ENCODE measurements around the gene GPRIN1. TPM values are rescaled to one million over a fixed set of nuclear protein-coding genes. Genes with fewer than 3 reads are reported as not detected.
"Not testable (repeated sequence)": the region's sequence is repeated elsewhere in the genome, so short reads cannot be mapped to it uniquely, and the experiment has no call there.

The GPRIN1 gene
- total RNA-seq, 1 donor from 2014 or later, result 3.0 TPM

DNA sequence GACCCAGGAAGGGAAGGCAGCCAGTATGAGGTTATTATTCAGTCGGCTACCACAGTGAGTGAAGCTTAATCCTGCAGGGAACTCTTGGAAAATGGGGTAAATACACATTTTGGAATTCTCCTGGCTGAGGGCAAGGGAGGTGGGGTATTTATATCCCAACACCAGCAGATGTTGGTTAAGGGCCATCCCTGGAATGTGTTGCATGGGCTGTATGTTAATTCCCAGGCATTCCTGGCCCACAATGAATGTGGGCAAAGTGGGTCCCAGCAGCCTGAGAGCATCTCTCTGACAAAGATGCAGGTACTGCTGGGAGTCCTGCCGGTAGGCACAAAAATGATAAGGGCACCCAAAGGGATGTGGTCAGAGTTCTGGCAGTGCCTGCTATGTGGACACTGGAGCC, 2.9 kb upstream of the GPRIN1 start:
- Mint-ChIP-seq H3K27me3 (ENCODE audit: low read depth) (peaks cover 57% of the 10 kb centered on the region), H3K4me1 (ENCODE audit: low read depth) (peaks cover 13% of the 10 kb centered on the region)
- intact Hi-C loops (cut with micrococcal nuclease), result loop anchor here (5.0 kb wide), 2 partner anchors 34 to 71 kb away; partner anchors contain the start of gene TSPAN17

DNA sequence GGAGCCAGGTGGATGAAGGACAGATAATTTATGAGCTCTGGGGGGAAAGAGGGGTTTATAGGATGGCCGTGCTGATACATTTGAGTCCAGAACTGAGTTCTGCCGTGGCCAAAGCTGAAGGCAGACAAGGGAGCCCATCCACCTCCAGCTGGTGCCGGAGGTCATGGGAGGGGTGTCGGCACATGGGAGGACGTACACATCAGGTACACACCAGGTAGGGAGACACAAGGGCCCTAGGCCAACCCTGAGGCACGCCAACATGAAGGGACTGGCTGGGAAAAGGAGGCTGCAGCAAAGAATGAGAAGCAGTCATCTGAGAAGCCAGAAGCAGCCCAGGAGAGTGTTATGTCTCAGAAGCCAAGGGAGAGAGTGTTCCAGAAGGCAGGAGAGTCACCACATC, 2.1 kb upstream of the GPRIN1 start:
- Mint-ChIP-seq H3K36me3 (ENCODE audit: low read depth) (no peaks in the 10 kb centered on the region), H3K4me3 (ENCODE audit: low read depth) (no peak overlapping the region)
- intact Hi-C loops (cut with micrococcal nuclease), result loop anchor here (5.0 kb wide), 2 partner anchors 35 to 70 kb away; partner anchors contain the start of gene TSPAN17

More for the DNA sequence above, 2.9 kb upstream of the GPRIN1 start:
- no peaks in the 10 kb centered on the region for H3K36me3 Mint-ChIP-seq (ENCODE audit: low read depth)
- no peak for DNase-seq (ENCODE audit: low spot score)
- no peak overlapping the region for H3K27ac Mint-ChIP-seq
- no peaks in the 10 kb centered on the region for H3K9me3 Mint-ChIP-seq
- H3K4me3 Mint-ChIP-seq (ENCODE audit: low read depth), result no peak overlapping the region

GRCh38 chr5:176611435-176611834, 1.5 kb upstream of the GPRIN1 start:
- Mint-ChIP-seq H3K27ac (no peak overlapping the region), H3K4me1 (ENCODE audit: low read depth) (peaks cover 13% of the 10 kb centered on the region), H3K4me3 (ENCODE audit: low read depth) (no peak overlapping the region), H3K36me3 (ENCODE audit: low read depth) (no peaks in the 10 kb centered on the region), H3K27me3 (ENCODE audit: low read depth) (peaks cover 44% of the 10 kb centered on the region), H3K9me3 (no peaks in the 10 kb centered on the region)
- intact Hi-C loops (cut with micrococcal nuclease), result loop anchor here (5.0 kb wide), 2 partner anchors 36 to 69 kb away; partner anchors contain the start of gene TSPAN17
- peak; percentile 51 for DNase-seq (ENCODE audit: low spot score)

More for the DNA sequence above, 2.1 kb upstream of the GPRIN1 start:
- H3K27ac Mint-ChIP-seq, result no peak overlapping the region
- no peak for DNase-seq (ENCODE audit: low spot score)
- H3K4me1 Mint-ChIP-seq (ENCODE audit: low read depth), result peaks cover 13% of the 10 kb centered on the region
- no peaks in the 10 kb centered on the region for H3K9me3 Mint-ChIP-seq
- peaks cover 50% of the 10 kb centered on the region for H3K27me3 Mint-ChIP-seq (ENCODE audit: low read depth)

DNA sequence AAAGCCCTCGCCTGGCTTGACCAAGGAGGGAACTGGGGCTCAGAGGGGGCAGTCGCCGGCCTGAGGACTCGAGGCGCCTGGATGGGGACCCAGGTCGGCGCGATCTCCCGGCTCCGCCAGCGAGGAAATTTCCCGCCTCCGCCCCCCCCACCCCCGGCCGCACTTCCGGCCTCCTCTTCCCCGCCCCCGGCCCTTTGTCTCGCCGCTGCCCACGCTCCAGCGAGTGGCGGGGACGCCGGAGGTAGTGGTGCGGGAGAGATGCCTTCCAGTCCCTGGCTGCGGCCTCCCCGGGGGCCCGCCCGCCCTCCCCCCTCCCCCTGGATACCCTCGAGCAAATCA, 448 bp upstream of the GPRIN1 start:
- no peak for DNase-seq (ENCODE audit: low spot score)
- no peaks in the 10 kb centered on the region for H3K9me3 Mint-ChIP-seq

DNA sequence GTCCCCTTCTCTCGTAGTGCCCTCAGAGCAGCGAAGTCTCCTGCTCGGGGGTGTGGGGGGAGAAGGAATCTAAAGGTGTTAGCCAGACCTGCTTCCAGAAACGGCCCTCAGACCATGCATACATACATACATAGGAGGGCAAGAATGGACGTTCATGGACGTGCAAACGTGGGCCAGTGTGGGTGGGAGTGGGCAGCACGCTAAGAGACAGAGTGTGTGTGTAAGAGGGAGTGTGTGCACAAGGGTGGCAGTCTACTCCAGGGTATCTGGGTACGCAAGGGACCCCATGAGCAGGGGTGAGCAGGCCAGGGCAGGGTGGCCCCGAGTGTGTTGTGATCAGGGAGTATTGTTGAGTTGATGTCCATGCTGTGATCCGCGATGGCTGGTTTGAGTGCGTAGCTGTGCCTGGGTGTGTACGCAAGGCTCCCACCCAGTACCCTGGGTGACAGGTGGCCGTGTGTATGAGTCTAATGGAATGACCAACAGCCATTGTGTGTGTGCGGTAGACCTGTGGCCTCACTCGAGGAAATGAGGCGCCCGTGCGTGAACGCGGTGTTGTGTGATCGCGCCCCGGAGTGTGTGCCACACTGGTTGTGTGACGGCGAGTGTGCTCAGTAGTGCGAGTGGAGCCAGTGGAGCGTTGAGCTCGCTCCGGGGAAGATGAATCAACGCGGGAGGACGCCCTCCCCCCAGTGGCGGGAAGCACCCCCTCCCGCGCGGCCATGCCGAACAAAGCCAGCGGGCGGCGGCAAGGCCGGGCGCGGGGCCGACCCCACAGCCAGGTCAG, 826 bp downstream of the GPRIN1 start:
- H3K27me3 Mint-ChIP-seq (ENCODE audit: low read depth), result peaks cover 32% of the 10 kb centered on the region
- peaks cover 13% of the 10 kb centered on the region for H3K4me1 Mint-ChIP-seq (ENCODE audit: low read depth)
- no peak for DNase-seq (ENCODE audit: low spot score)
- H3K36me3 Mint-ChIP-seq (ENCODE audit: low read depth), result no peaks in the 10 kb centered on the region
- peak overlapping the region; percentile 76 for H3K27ac Mint-ChIP-seq
- peak overlapping the region; percentile 92 for H3K4me3 Mint-ChIP-seq (ENCODE audit: low read depth)
- H3K9me3 Mint-ChIP-seq, result no peaks in the 10 kb centered on the region
- intact Hi-C loops (cut with micrococcal nuclease), result no loop called here

More for the DNA sequence above, 448 bp upstream of the GPRIN1 start:
- peaks cover 13% of the 10 kb centered on the region for H3K4me1 Mint-ChIP-seq (ENCODE audit: low read depth)
- H3K27me3 Mint-ChIP-seq (ENCODE audit: low read depth), result peaks cover 35% of the 10 kb centered on the region
- H3K4me3 Mint-ChIP-seq (ENCODE audit: low read depth), result peak overlapping the region; percentile 67
- no peaks in the 10 kb centered on the region for H3K36me3 Mint-ChIP-seq (ENCODE audit: low read depth)
- H3K27ac Mint-ChIP-seq, result no peak overlapping the region
- intact Hi-C loops (cut with micrococcal nuclease), result loop anchor here (5.0 kb wide), 2 partner anchors 37 to 68 kb away; partner anchors contain the start of gene TSPAN17

DNA sequence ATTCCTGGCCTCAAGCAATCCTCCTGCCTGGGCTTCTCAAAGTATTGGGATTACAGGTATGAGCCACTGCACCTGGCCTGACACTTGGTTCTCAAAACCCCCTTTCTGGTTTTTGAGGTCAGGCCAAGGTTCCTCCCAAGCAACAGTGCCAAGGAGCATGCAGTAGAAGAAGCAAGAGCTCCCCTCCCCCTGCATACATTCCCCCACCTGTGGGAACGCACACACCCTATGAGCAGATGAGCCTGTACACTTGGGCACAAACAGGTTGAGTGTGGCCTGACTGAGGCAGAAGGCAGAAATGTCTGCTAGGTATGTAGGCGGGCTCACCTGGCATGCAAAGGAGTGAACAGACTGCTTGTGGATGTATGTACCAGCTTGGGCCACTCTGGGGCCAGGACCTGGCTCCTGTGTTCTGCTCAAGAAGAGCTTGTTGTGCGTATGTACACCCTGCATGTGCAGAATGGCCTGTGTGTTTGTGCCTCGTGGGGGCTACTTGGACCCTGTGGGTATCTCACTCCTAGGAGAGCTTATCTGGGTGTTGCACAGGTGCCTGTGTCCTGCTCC, 1.7 kb downstream of the GPRIN1 start:
- no peak for DNase-seq (ENCODE audit: low spot score)
- intact Hi-C loops (cut with micrococcal nuclease), result no loop called here
- no peaks in the 10 kb centered on the region for H3K36me3 Mint-ChIP-seq (ENCODE audit: low read depth)
- peaks cover 33% of the 10 kb centered on the region for H3K27me3 Mint-ChIP-seq (ENCODE audit: low read depth)
- H3K4me3 Mint-ChIP-seq (ENCODE audit: low read depth), result peak overlapping the region; percentile 92
- no peak overlapping the region for H3K27ac Mint-ChIP-seq
- H3K4me1 Mint-ChIP-seq (ENCODE audit: low read depth), result peaks cover 13% of the 10 kb centered on the region
- H3K9me3 Mint-ChIP-seq, result no peaks in the 10 kb centered on the region

DNA sequence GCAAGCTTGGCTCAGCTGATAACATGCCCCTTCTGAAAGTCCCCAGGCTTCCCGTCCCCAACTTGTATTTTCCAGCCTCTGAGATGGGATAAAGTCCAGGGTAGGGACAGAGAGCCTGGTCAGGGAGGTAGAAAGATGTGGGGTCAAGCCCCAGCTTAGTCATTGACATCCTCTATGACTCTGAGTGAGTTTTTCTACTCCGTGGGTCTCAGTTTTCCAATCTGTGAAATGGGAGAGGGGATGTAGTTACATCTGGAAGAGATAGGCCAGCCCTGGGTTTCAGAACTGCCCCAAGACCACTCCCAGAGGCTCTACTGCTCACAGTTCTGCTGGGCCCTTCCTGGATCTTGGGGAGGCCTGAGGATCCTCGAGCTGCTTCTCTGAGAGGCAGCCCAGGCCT, 3.1 kb downstream of the GPRIN1 start:
- H3K4me1 Mint-ChIP-seq (ENCODE audit: low read depth), result peaks cover 13% of the 10 kb centered on the region
- intact Hi-C loops (cut with micrococcal nuclease), result no loop called here
- no peak overlapping the region for H3K4me3 Mint-ChIP-seq (ENCODE audit: low read depth)
- H3K27ac Mint-ChIP-seq, result no peak overlapping the region
- H3K9me3 Mint-ChIP-seq, result no peaks in the 10 kb centered on the region
- no peaks in the 10 kb centered on the region for H3K36me3 Mint-ChIP-seq (ENCODE audit: low read depth)
- no peak for DNase-seq (ENCODE audit: low spot score)
- peaks cover 35% of the 10 kb centered on the region for H3K27me3 Mint-ChIP-seq (ENCODE audit: low read depth)

GRCh38 chr5:176606032-176606431, 3.9 kb downstream of the GPRIN1 start:
- peaks cover 10% of the 10 kb centered on the region for H3K4me1 Mint-ChIP-seq (ENCODE audit: low read depth)
- H3K27me3 Mint-ChIP-seq (ENCODE audit: low read depth), result peaks cover 29% of the 10 kb centered on the region
- H3K9me3 Mint-ChIP-seq, result no peaks in the 10 kb centered on the region
- intact Hi-C loops (cut with micrococcal nuclease), result no loop called here
- no peak overlapping the region for H3K27ac Mint-ChIP-seq
- no peaks in the 10 kb centered on the region for H3K36me3 Mint-ChIP-seq (ENCODE audit: low read depth)
- H3K4me3 Mint-ChIP-seq (ENCODE audit: low read depth), result no peak overlapping the region
- no peak for DNase-seq (ENCODE audit: low spot score)

DNA sequence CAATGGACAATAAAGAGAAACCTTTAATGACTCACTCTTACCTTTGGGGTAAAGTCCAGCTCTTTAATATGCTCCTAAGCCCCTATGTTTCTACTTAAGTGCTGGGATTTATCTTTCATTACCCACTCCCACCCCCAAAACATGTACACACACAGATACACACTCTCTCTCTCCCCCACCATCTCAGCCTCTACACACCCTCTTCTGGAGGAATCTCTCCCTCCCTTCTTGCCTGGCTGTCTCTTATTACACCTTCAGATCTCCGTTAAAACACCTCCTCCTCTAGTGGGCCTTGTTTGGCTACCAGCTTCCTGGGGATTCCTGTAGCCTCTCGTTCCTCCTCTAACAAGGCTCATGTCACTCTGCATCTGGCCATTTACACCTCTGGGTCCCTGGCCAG, 6.9 kb downstream of the GPRIN1 start:
- no peak for DNase-seq (ENCODE audit: low spot score)
- peaks cover 2% of the 10 kb centered on the region for H3K4me1 Mint-ChIP-seq (ENCODE audit: low read depth)
- H3K9me3 Mint-ChIP-seq, result no peaks in the 10 kb centered on the region
- no peaks in the 10 kb centered on the region for H3K36me3 Mint-ChIP-seq (ENCODE audit: low read depth)
- intact Hi-C loops (cut with micrococcal nuclease), result no loop called here
- H3K4me3 Mint-ChIP-seq (ENCODE audit: low read depth), result no peak overlapping the region
- H3K27me3 Mint-ChIP-seq (ENCODE audit: low read depth), result peaks cover 20% of the 10 kb centered on the region
- no peak overlapping the region for H3K27ac Mint-ChIP-seq

DNA sequence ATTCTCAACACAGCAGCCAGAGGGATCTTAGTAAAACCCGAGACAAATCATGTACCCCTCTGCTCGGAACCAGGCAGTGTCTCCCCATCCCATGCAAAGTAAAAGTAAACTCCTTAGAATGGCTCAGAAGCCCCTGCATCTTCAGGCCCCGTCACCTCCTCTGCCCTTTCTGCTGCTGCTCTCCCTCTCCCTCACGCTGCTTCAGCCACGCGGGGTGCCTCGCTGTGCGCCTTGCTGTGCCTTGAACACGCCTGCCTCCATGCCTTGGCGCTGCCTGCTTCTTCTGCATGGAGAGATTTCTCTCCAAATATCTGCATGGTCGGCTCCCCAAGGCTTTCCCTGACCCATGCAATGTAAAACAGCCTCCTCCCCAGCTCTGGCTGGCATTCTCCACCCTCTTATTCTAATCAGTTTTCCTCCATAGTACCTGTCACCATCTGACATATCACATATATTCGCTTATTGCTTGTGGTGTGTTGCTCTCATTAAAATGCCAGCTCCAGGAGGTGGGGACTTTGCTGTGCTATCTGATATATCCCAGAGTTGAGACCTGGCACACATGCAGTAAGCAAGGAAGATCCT, 8.0 kb downstream of the GPRIN1 start:
- H3K4me3 Mint-ChIP-seq (ENCODE audit: low read depth), result no peak overlapping the region
- DNase-seq (ENCODE audit: low spot score), result no peak
- intact Hi-C loops (cut with micrococcal nuclease), result no loop called here
- H3K27ac Mint-ChIP-seq, result no peak overlapping the region
- peaks cover 19% of the 10 kb centered on the region for H3K27me3 Mint-ChIP-seq (ENCODE audit: low read depth)
- H3K36me3 Mint-ChIP-seq (ENCODE audit: low read depth), result no peaks in the 10 kb centered on the region
- H3K4me1 Mint-ChIP-seq (ENCODE audit: low read depth), result peaks cover 2% of the 10 kb centered on the region
- H3K9me3 Mint-ChIP-seq, result no peaks in the 10 kb centered on the region

DNA sequence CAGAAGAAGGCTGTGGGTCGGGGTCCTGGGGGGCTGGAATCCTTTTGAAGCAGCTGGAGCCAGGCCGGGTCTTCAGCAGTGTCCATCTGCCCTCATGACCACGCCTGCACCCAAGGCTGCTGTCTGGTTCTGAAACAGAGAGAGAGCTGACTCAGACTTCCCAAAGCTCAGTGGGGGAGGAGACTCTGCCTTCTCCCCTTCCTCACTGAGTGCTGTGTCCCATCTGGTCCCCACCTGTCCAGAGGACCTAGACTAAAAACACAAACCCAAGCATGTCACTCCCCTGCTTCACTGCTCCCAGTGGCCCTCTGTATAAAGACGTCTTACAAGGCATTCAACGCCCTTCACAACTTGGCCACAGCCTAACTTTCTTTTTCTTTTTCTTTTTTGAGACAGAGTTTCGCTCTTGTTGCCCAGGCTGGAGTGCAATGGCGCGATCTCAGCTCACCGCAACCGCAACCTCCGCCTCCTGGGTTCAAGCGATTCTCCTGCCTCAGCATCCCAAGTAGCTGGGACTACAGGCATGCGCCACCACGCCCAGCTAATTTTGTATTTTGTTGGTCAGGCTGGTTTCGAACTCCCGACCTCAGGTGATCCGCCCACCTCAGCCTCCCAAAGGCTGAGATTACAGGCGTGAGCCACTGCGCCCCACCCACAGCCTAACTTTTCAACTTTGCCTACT, 10.1 kb downstream of the GPRIN1 start:
- not testable (repeated sequence) for H3K4me3 Mint-ChIP-seq (ENCODE audit: low read depth); H3K9me3 Mint-ChIP-seq; H3K36me3 Mint-ChIP-seq (ENCODE audit: low read depth); DNase-seq (ENCODE audit: low spot score); H3K27ac Mint-ChIP-seq; H3K4me1 Mint-ChIP-seq (ENCODE audit: low read depth)
- intact Hi-C loops (cut with micrococcal nuclease), result loop anchor here (5.0 kb wide), 1 partner anchor 58 kb away; no protein-coding TSS in a partner anchor
- H3K27me3 Mint-ChIP-seq (ENCODE audit: low read depth), result peaks cover 19% of the 10 kb centered on the region

DNA sequence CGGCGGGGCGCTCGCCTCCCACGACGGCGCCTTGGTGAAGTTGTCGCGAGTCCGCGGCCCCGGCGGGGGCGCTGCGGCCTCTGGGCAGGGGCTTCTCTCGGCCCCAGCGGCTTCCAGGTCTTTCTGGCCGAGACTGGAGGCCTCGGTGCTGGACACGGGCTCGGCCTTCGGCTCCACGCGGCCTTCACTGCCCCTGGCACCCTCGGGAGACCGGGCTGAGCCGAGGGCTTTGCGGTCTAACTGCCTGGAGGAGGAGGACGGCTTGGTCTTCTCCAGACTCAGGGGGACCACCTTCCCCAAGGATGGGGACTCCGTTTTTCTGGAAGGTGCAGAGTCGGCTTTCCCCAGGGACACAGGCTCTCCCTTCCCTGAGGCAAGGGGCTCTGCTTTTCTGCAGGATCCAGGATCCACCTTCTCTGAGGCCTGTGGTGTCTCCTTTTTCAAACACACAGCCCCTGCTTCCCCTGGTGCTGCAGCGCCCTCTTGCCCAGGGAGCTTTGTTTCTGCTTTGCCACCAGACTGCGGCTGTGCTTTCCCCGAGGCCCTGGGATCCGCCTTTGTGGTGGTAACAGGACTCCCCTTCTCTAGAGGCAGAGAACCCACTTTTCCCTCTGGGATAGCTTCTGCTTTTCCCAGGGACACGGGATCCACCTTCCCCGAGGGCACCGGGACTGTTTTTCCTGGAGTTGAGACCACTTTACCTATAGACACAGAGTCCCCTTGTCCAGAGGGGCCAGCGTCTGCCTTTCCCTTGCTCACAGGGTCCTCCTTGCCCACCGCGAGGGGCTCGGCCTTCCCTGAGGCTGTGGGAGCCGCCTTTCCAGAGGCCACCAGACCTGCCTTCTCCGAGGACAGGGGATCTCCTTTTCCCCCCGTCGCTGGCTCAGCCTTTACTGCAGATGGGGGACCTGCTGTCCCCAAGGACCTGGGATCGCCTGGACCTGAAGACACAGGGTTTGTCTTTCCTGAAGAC, 12.3 kb downstream of the GPRIN1 start:
- no peaks in the 10 kb centered on the region for H3K9me3 Mint-ChIP-seq
- no peak for DNase-seq (ENCODE audit: low spot score)
- H3K4me3 Mint-ChIP-seq (ENCODE audit: low read depth), result peak overlapping the region; percentile 11
- intact Hi-C loops (cut with micrococcal nuclease), result loop anchor here (2.0 to 5.0 kb wide), 3 partner anchors 23 to 181 kb away; partner anchors contain the start of gene CLTB
- H3K27me3 Mint-ChIP-seq (ENCODE audit: low read depth), result peaks cover 13% of the 10 kb centered on the region
- no peak overlapping the region for H3K27ac Mint-ChIP-seq
- H3K36me3 Mint-ChIP-seq (ENCODE audit: low read depth), result no peaks in the 10 kb centered on the region
- peaks cover 2% of the 10 kb centered on the region for H3K4me1 Mint-ChIP-seq (ENCODE audit: low read depth)
